SK-N-SH treated with all-trans-retinoic acid at 6 μM for 48 hours (cell line): ENCODE measurements around the gene CACNB2.

ENCODE experiments used
- ATAC-seq: fragments of 200-7000 bp; cut with Tn5 transposase; 3 replicates; pipeline ENCODE4 v1.9.1; 2020; ENCODE audit warnings: mild to moderate bottlenecking, moderate library complexity
- ARNTL ChIP-seq: fragments of 450-650 bp; formaldehyde crosslinking; IDR thresholded peaks from 2 replicates; pipeline ENCODE4 v1.5.0; 2020; ENCODE audit warnings: low read depth, mild to moderate bottlenecking, moderate library complexity, borderline replicate concordance
- BACH2 ChIP-seq: fragments of 250-450 bp; sonication (Bioruptor Pico); IDR thresholded peaks from 2 replicates; pipeline ENCODE4 v1.9.0; 2021; ENCODE audit warnings: mild to moderate bottlenecking, borderline replicate concordance
- CSDC2 ChIP-seq: fragments of 250-450 bp; sonication (Bioruptor Pico); IDR thresholded peaks from 2 replicates; pipeline ENCODE4 v1.5.0; 2020; ENCODE audit warnings: mild to moderate bottlenecking, moderate library complexity
- CSRNP3 ChIP-seq: fragments of 250-450 bp; sonication (Bioruptor Pico); IDR thresholded peaks from 2 replicates; pipeline ENCODE4 v1.5.1; 2021; ENCODE audit warnings: mild to moderate bottlenecking, moderate library complexity
- ESRRG ChIP-seq: fragments of 250-450 bp; sonication (Bioruptor Pico); IDR thresholded peaks from 2 replicates; pipeline ENCODE4 v1.6.1; 2021; ENCODE audit warnings: mild to moderate bottlenecking
- GLIS3 ChIP-seq: fragments of 250-450 bp; sonication (Bioruptor Pico); IDR thresholded peaks from 2 replicates; pipeline ENCODE4 v1.5.0; 2020; ENCODE audit warnings: mild to moderate bottlenecking, moderate library complexity
- ISL1 ChIP-seq: fragments of 250-450 bp; sonication (Bioruptor Pico); IDR thresholded peaks from 2 replicates; pipeline ENCODE4 v2.1.2; 2022; ENCODE audit warnings: mild to moderate bottlenecking, moderate library complexity
- OSR1 ChIP-seq: fragments of 250-450 bp; sonication (Bioruptor Pico); IDR thresholded peaks from 2 replicates; pipeline ENCODE4 v1.8.0; 2022; ENCODE audit warnings: moderate library complexity, mild to moderate bottlenecking, inconsistent platforms
- PATZ1 ChIP-seq: fragments of 250-450 bp; sonication (Bioruptor Pico); IDR thresholded peaks from 2 replicates; pipeline ENCODE4 v1.8.0; 2020; ENCODE audit warnings: mild to moderate bottlenecking, moderate library complexity, borderline replicate concordance
- POU6F1 ChIP-seq: fragments of 250-450 bp; sonication (Bioruptor Pico); IDR thresholded peaks from 2 replicates; pipeline ENCODE4 v1.8.0; 2021; ENCODE audit warnings: low read depth, mild to moderate bottlenecking, moderate library complexity, borderline replicate concordance
- PPARA ChIP-seq: fragments of 250-450 bp; sonication (Bioruptor Pico); IDR thresholded peaks from 2 replicates; pipeline ENCODE4 v1.5.0; 2020; ENCODE audit warnings: mild to moderate bottlenecking, borderline replicate concordance
- RARB ChIP-seq: fragments of 250-450 bp; sonication (Bioruptor Pico); IDR thresholded peaks from 2 replicates; pipeline ENCODE4 v1.8.0; 2021; ENCODE audit warnings: mild to moderate bottlenecking, moderate library complexity
- SNAI2 ChIP-seq: fragments of 250-450 bp; sonication (Bioruptor Pico); IDR thresholded peaks from 2 replicates; pipeline ENCODE4 v1.5.0; 2020; ENCODE audit warnings: mild to moderate bottlenecking, moderate library complexity
- TCF4 ChIP-seq: fragments of 250-450 bp; sonication (Bioruptor Pico); IDR thresholded peaks from 2 replicates; pipeline ENCODE4 v1.8.0; 2021; ENCODE audit warnings: mild to moderate bottlenecking, moderate library complexity, borderline replicate concordance
- TOX ChIP-seq: fragments of 250-450 bp; sonication (Bioruptor Pico); IDR thresholded peaks from 2 replicates; pipeline ENCODE4 v1.8.0; 2021; ENCODE audit warnings: mild to moderate bottlenecking, moderate library complexity, borderline replicate concordance
- ZC3H10 ChIP-seq: fragments of 250-450 bp; sonication (Bioruptor Pico); IDR thresholded peaks from 2 replicates; pipeline ENCODE4 v1.5.1; 2021; ENCODE audit warnings: mild to moderate bottlenecking, moderate library complexity
- ZFP3 ChIP-seq: fragments of 250-450 bp; sonication (Bioruptor Pico); IDR thresholded peaks from 2 replicates; pipeline ENCODE4 v1.5.0; 2020; ENCODE audit warnings: mild to moderate bottlenecking, moderate library complexity
- ZFP30 ChIP-seq: fragments of 450-650 bp; formaldehyde crosslinking; IDR thresholded peaks from 2 replicates; pipeline ENCODE4 v1.5.0; 2022; ENCODE audit warnings: mild to moderate bottlenecking, moderate library complexity
- ZNF565 ChIP-seq: fragments of 450-650 bp; formaldehyde crosslinking; conservative IDR thresholded peaks from 2 replicates; pipeline ENCODE4 v1.5.0; 2020; ENCODE audit warnings: low read depth, mild to moderate bottlenecking, moderate library complexity
- ZNF70 ChIP-seq: fragments of 450-650 bp; formaldehyde crosslinking; IDR thresholded peaks from 2 replicates; pipeline ENCODE4 v1.5.0; 2020; ENCODE audit warnings: mild to moderate bottlenecking, moderate library complexity
- ZNF8 ChIP-seq: fragments of 450-650 bp; formaldehyde crosslinking; IDR thresholded peaks from 2 replicates; pipeline ENCODE4 v1.5.0; 2020; ENCODE audit warnings: mild to moderate bottlenecking, moderate library complexity
- TF ChIP-seq, protein P1 (sequence below): fragments of 250-450 bp; sonication (Bioruptor Pico); IDR thresholded peaks from 2 replicates; pipeline ENCODE4 v1.5.1; 2020; ENCODE audit warnings: low read depth, mild to moderate bottlenecking, moderate library complexity

CACNB2 gene

GRCh38 chr10:18343573-18343972, 203.3 kb downstream of the CACNB2 start:
- TF ChIP-seq ZC3H10 (CRISPR knock-in tag) = no peak
- no peak for TF ChIP-seq OSR1 (CRISPR knock-in tag)
- no peak for TF ChIP-seq TOX
- TF ChIP-seq ZFP3 (CRISPR knock-in tag) = no peak
- TF ChIP-seq SNAI2 (CRISPR knock-in tag) = no peak
- TF ChIP-seq GLIS3 = no peak
- TF ChIP-seq PATZ1 (CRISPR knock-in tag) = no peak
- TF ChIP-seq ZNF8 (CRISPR knock-in tag) = no peak
- TF ChIP-seq ISL1 (CRISPR knock-in tag) = no peak
- no peak for TF ChIP-seq CSDC2 (CRISPR knock-in tag)
- TF ChIP-seq, protein P1, sequence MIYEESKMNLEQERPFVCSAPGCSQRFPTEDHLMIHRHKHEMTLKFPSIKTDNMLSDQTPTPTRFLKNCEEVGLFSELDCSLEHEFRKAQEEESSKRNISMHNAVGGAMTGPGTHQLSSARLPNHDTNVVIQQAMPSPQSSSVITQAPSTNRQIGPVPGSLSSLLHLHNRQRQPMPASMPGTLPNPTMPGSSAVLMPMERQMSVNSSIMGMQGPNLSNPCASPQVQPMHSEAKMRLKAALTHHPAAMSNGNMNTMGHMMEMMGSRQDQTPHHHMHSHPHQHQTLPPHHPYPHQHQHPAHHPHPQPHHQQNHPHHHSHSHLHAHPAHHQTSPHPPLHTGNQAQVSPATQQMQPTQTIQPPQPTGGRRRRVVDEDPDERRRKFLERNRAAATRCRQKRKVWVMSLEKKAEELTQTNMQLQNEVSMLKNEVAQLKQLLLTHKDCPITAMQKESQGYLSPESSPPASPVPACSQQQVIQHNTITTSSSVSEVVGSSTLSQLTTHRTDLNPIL = no peak
- no peak for TF ChIP-seq RARB (CRISPR knock-in tag)
- no peak for TF ChIP-seq PPARA (CRISPR knock-in tag)
- TF ChIP-seq ZFP30 (CRISPR knock-in tag) = no peak
- TF ChIP-seq POU6F1 = no peak
- TF ChIP-seq ZNF565 = no peak
- no peak for TF ChIP-seq CSRNP3
- TF ChIP-seq ZNF70 = no peak
- TF ChIP-seq, all 23 proteins: peak for 0
- ATAC-seq = no peak

DNA sequence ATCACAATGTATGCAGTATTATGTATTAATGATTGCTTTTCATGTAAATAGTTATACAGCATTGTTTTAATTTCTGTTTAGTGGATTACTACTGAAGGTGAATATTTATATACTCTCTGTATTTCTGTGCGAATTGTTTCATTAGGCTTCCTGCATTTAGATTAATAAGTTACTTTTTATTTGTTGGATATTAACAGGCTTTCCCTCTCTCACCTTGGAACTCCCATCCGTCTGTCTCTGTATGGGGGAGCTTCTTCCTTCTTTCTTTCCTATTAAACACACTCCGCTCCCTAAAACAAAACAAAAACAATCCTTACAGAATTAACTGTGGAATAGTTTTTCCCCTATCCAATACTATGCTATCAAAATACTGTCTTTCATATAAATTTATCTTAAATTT, 205.1 kb downstream of the CACNB2 start:
- TF ChIP-seq ZFP3 (CRISPR knock-in tag) (no peak), CSRNP3 (no peak), TCF4 (no peak), OSR1 (CRISPR knock-in tag) (no peak), CSDC2 (CRISPR knock-in tag) (no peak), ZNF70 (no peak), TOX (no peak)
- no peak for ATAC-seq

GRCh38 chr10:18350340-18350739, 210.1 kb downstream of the CACNB2 start:
- no peak for ATAC-seq
- TF ChIP-seq CSDC2 (CRISPR knock-in tag) = no peak
- no peak for TF ChIP-seq OSR1 (CRISPR knock-in tag)
- TF ChIP-seq, protein P1 = no peak
- no peak for TF ChIP-seq BACH2 (CRISPR knock-in tag)
- no peak for TF ChIP-seq TOX
- TF ChIP-seq ESRRG (CRISPR knock-in tag) = no peak
- TF ChIP-seq ZFP30 (CRISPR knock-in tag) = no peak
- TF ChIP-seq ZNF8 (CRISPR knock-in tag) = no peak
- no peak for TF ChIP-seq ZC3H10 (CRISPR knock-in tag)
- no peak for TF ChIP-seq ISL1 (CRISPR knock-in tag)

GRCh38 chr10:18351421-18351820, 211.2 kb downstream of the CACNB2 start:
- no peak for ATAC-seq
- TF ChIP-seq ZNF70 = no peak
- TF ChIP-seq, protein P1 = no peak
- no peak for TF ChIP-seq ARNTL
- TF ChIP-seq ESRRG (CRISPR knock-in tag) = no peak
- TF ChIP-seq RARB (CRISPR knock-in tag) = no peak
- no peak for TF ChIP-seq CSDC2 (CRISPR knock-in tag)
- TF ChIP-seq POU6F1 = no peak
- no peak for TF ChIP-seq GLIS3
- TF ChIP-seq TOX = no peak
- TF ChIP-seq ZNF8 (CRISPR knock-in tag) = no peak
- no peak for TF ChIP-seq ZNF565
- TF ChIP-seq SNAI2 (CRISPR knock-in tag) = no peak
- no peak for TF ChIP-seq OSR1 (CRISPR knock-in tag)
- no peak for TF ChIP-seq ISL1 (CRISPR knock-in tag)
- TF ChIP-seq TCF4 = no peak
